VCaP (cell line): ENCODE measurements around the gene SLC16A6.
A peak's percentile ranks its signal among the peaks of the same experiment; 100 is the strongest.

ENCODE experiments used
- H3K27ac ChIP-seq: fragments of 450-650 bp; 2 replicates; pipeline ENCODE4 v1.5.1; 2017
- CTCF ChIP-seq: fragments of 450-650 bp; conservative IDR thresholded peaks from 2 replicates; pipeline ENCODE4 v1.5.1; 2017; ENCODE audit warnings: mild to moderate bottlenecking, moderate library complexity

Gene SLC16A6

GRCh38 chr17:68299817-68300216 is 8.9 kb upstream of the SLC16A6 start:
- H3K27ac ChIP-seq, result no peak overlapping the region
- TF ChIP-seq CTCF, result no peak

DNA sequence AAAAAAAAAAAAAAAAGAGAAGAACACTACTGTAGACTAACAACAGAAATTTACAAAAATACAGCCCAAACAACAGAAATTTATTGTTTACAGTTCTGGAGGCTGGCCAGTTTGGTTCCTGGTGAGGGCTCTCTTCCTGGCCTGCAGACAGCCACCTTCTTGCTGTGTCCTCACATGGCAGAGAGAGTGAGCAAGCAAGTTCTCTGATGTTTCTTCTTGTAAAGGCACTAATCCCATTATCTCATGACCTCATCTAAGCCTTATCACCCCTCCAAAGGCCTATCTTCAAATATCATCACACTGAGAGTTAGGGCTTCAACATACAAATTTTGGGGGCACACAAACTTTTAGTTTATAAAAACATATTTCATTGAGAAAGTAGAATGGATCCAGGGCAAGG is 7.7 kb upstream of the SLC16A6 start:
- H3K27ac ChIP-seq, result peak overlapping the region; percentile 90
- TF ChIP-seq CTCF, result no peak

- TF ChIP-seq CTCF, result no peak
- H3K27ac ChIP-seq, result peak overlapping the region; percentile 90
Measured at GRCh38 chr17:68297195-68297594, 6.3 kb upstream of the SLC16A6 start.

DNA sequence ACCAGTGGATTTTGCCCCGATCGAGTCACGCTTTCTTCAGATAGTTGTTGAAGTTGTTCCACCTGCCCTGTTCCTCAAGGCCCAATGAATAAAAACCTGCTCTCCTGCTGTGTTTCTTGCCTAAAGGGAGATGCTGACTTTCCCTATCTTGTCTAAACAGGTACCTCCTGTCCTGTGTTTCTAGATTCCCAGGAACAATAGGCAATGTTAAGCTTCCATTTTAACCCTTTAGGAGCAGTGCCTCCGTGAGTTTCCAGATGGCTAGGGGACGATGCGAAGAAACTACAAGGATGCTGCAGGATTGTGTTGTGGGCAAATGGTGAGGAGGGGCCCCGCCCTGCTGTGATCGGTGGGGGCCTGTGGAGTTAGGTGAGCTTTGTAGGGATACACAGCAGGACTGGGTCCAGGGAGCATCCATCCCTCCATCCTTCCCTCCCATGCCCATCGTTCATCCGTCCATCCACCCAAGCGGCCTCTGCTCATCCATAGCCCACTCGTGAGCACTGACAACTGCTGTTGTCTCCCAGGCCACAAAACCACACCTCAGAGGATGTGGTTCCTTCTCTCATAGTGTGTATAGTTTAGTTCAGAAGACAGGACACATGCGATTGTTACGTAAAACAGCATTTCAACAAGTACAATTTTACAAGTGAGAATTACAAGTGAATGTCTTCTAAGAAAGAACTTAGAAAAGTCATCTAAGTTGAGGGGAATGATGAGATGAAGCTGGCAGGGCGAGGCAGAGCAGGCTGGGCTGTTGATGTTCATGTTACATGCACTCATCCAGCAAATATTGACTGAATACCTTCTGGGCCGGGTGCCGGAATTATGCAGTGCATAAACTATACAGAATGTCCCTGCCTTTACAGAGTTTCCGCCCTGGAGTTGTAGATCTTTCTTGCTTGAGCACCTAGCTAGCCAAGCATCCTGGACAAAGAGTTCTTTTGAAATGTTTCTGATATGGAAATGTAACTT is 5.6 kb upstream of the SLC16A6 start:
- H3K27ac ChIP-seq, result peak overlapping the region; percentile 90
- no peak for TF ChIP-seq CTCF

- no peak for TF ChIP-seq CTCF
- no peak overlapping the region for H3K27ac ChIP-seq
Measured at GRCh38 chr17:68295086-68295485, 4.2 kb upstream of the SLC16A6 start.

- H3K27ac ChIP-seq, result no peak overlapping the region
- TF ChIP-seq CTCF, result no peak
Measured at GRCh38 chr17:68294617-68295016, 3.7 kb upstream of the SLC16A6 start.

DNA sequence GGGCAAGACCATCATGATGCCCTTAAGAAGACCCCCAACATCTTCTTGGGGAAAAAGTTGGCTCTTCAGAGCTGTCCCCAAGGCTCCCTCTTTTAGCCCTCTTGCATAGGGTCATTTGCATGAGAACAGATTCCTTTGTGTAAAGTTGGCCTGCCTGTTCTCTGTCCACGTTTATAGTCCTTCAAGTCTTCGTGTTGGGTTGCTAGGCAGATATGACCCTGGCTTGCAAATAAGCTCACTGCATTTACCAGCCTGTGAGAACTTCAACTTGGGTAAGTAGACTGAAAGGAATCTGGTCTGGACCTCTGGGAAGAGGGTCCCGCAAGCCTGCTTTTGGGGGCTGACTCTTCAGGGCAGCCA is 3.2 kb upstream of the SLC16A6 start:
- no peak overlapping the region for H3K27ac ChIP-seq
- TF ChIP-seq CTCF, result no peak
